ENCODE data around the gene PRKCQ.
A peak's percentile ranks its signal among the peaks of the same experiment; 100 is the strongest.

PRKCQ gene

DNA sequence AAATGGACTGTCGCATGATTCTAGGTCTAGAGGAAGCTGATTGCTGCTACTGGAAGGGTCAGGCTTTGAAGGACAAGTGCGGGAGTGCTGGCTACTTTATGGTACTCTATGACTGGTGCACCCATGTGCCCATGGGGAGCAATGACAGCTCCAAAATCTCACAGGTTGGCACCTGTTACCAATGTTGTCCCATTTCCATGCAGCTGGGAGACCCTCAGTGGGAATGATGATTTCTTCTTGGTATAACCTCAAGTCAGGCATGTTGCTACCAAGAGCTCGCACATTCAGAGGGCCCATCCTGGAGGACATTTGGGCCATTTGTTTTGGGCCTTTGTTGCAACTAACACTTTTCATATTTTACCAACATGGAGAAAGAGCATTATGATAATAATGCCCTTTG, 174.4 kb downstream of the PRKCQ start:
- Histone ChIP-seq H3K4me3 (ENCODE audit: low read length in 2 of 2) (no peak overlapping the region), H3K27ac (ENCODE audit: low read depth in 2 of 2, low read length in 2 of 2) (no peak overlapping the region), H3K36me3 (ENCODE audit: control insufficient read depth in 2 of 2, insufficient read depth in 2 of 2, low read length in 2 of 2) (no peaks in the 10 kb centered on the region), H3K9me3 (ENCODE audit: control insufficient read depth in 2 of 2, low read length in 2 of 2) (no peaks in the 10 kb centered on the region), H3K27me3 (ENCODE audit: control insufficient read depth in 2 of 2, insufficient read depth in 2 of 2, low read length in 2 of 2) (peaks cover 0 to 5% of the 10 kb centered on the region in 2 donors), H3K4me1 (ENCODE audit: control insufficient read depth in 2 of 2, insufficient read depth in 2 of 2, low read length in 2 of 2) (peaks cover 8 to 11% of the 10 kb centered on the region in 2 donors), H3K9ac (ENCODE audit: low read depth in 1 of 2, low read length in 2 of 2) (no peak overlapping the region)

DNA sequence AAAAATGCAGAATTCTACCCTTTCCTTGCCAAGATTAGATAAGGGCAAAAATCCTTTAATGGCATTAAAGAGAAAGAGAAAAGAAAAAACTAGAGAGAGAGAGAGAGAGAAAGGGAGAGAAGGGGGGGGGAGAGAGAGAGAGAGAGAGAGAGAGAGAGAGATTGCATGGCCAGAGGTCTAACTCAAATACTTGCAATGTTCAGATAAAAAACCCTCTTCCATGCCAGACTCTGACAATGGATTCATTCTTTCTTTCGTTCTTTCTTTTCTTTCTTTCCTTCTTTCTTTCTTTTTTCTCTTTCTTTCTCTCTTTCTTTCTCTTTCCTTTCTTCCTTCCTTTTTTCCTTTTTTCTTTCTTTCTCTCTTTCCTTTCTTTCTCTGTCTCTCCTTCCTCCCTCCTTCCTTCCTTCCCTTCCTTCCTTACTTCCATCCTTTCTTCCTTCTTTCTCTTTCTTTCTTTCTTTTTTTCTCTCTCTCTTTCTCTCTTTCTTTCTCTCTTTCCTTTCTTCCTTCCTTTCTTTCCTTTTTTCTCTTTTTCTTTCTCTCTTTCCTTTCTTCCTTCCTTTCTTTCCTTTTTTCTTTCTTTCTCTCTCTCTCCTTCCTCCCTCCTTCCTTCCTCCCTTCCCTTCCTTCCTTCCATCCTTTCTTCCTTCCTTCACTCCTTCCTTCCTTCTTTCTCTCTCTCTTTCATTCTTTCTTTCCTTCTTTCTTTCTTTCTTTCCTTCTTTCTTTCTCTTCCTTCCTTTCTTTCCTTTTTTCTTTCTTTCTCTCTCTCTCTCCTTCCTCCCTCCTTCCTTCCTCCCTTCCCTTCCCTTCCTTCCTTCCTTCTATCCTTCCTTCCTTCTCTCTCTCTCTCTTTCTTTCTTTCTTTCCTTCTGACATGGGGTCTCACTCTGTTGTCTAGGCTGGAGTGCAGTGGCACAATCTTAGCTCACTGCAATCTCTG, 175.7 kb downstream of the PRKCQ start:
- Histone ChIP-seq H3K4me3 (ENCODE audit: low read length in 2 of 2) (no peak overlapping the region), H3K27ac (ENCODE audit: low read depth in 2 of 2, low read length in 2 of 2) (no peak overlapping the region), H3K27me3 (ENCODE audit: control insufficient read depth in 2 of 2, insufficient read depth in 2 of 2, low read length in 2 of 2) (peaks cover 0 to 5% of the 10 kb centered on the region in 2 donors), H3K9ac (ENCODE audit: low read depth in 1 of 2, low read length in 2 of 2) (no peak overlapping the region), H3K4me1 (ENCODE audit: control insufficient read depth in 2 of 2, insufficient read depth in 2 of 2, low read length in 2 of 2) (peaks cover 0 to 8% of the 10 kb centered on the region in 2 donors), H3K9me3 (ENCODE audit: control insufficient read depth in 2 of 2, low read length in 2 of 2) (no peaks in the 10 kb centered on the region), H3K36me3 (ENCODE audit: control insufficient read depth in 2 of 2, insufficient read depth in 2 of 2, low read length in 2 of 2) (no peaks in the 10 kb centered on the region)

DNA sequence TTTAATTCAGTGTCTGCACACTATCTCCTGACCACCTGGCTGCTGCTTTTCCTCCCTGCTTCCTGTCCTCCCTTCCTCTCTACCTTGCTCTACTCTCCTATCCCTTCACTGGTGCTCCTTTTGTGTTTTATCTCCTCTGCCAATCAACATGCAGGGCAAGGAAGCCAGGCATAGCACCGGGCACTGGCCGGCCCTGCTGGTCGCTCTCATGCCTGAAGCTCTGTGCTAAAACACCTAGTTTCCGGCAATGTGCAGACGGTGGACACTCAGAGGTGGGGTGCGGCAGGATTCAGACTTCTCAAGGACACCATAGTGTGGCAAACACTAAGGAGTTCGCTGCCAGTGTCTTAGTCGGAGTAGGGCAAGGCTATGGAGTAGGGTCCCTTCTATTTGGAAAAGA, 177.1 kb downstream of the PRKCQ start:
- Histone ChIP-seq H3K9me3 (ENCODE audit: control insufficient read depth in 2 of 2, low read length in 2 of 2) (no peaks in the 10 kb centered on the region), H3K9ac (ENCODE audit: low read depth in 1 of 2, low read length in 2 of 2) (no peak overlapping the region), H3K4me1 (ENCODE audit: control insufficient read depth in 2 of 2, insufficient read depth in 2 of 2, low read length in 2 of 2) (peaks cover 0 to 8% of the 10 kb centered on the region in 2 donors), H3K36me3 (ENCODE audit: control insufficient read depth in 2 of 2, insufficient read depth in 2 of 2, low read length in 2 of 2) (no peaks in the 10 kb centered on the region), H3K4me3 (ENCODE audit: low read length in 2 of 2) (no peak overlapping the region), H3K27ac (ENCODE audit: low read depth in 2 of 2, low read length in 2 of 2) (no peak overlapping the region), H3K27me3 (ENCODE audit: control insufficient read depth in 2 of 2, insufficient read depth in 2 of 2, low read length in 2 of 2) (peaks cover 0 to 5% of the 10 kb centered on the region in 2 donors)

DNA sequence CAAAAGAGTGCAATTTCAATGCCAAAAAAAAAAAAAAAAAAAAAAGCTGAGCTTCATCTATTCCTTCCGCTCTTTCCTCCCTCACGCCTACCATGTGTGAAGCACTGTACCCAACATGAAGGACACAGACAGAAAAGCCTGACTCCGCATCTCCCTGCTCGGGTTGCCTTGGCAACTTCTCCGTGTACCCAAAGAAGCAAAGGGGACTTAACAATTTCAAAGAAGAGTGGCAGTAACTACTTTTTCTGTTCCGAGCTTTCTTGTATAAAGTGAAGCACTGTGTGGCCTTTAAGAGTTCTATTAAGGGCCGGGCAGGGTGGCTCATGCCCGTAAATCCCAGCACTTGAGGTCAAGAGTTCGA, 177.7 kb downstream of the PRKCQ start:
- no peak overlapping the region for H3K27ac ChIP-seq (ENCODE audit: low read depth in 2 of 2, low read length in 2 of 2)

DNA sequence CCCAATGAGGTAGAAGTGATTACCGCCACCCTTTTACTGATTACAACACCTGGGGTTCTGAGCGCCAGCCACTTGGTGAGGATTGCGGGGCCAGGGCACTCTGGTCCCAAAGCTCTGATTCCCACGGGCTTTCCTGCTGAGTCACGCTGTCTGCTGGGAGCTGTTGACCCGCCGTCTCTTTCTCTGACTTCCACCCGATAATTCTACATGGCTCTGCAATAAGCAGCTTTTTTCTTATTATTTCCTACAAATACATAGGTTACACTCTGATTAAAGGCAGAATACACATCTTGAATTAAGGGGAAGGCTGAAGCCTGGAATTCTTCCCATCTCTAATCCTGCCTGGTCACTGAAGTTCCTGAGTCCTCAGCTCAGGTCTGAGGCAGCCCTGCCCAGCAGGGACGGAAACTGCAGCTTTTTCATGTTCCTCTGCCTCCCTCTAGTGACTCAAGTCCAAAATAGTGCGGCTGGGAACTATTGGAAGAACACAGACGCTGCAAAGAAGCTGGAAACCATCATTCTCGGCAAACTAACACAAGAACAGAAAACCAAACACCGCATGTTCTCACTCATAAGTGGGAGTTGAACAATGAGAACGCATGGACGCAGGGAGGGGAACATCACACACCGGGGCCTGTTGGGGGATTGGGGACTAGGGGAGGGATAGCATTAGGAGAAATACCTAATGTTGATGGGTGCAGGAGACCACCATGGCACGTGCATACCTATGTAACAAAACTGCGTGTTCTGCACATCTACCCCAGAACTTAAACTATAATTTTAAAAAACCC, 178.3 kb downstream of the PRKCQ start:
- H3K4me3 ChIP-seq (ENCODE audit: low read length in 2 of 2), result peak overlapping the region; percentile 64 to 70
- no peaks in the 10 kb centered on the region for H3K9me3 ChIP-seq (ENCODE audit: control insufficient read depth in 2 of 2, low read length in 2 of 2)
- peaks cover 0 to 5% of the 10 kb centered on the region in 2 donors for H3K27me3 ChIP-seq (ENCODE audit: control insufficient read depth in 2 of 2, insufficient read depth in 2 of 2, low read length in 2 of 2)
- peaks cover 0 to 8% of the 10 kb centered on the region in 2 donors for H3K4me1 ChIP-seq (ENCODE audit: control insufficient read depth in 2 of 2, insufficient read depth in 2 of 2, low read length in 2 of 2)
- H3K36me3 ChIP-seq (ENCODE audit: control insufficient read depth in 2 of 2, insufficient read depth in 2 of 2, low read length in 2 of 2), result no peaks in the 10 kb centered on the region
- no peak overlapping the region for H3K27ac ChIP-seq (ENCODE audit: low read depth in 2 of 2, low read length in 2 of 2)
- peak overlapping the region in 1 of 2 donors; percentile 55 for H3K9ac ChIP-seq (ENCODE audit: low read depth in 1 of 2, low read length in 2 of 2)

More for the DNA sequence above, 177.7 kb downstream of the PRKCQ start:
- H3K9me3 ChIP-seq (ENCODE audit: control insufficient read depth in 2 of 2, low read length in 2 of 2), result no peaks in the 10 kb centered on the region
- H3K4me1 ChIP-seq (ENCODE audit: control insufficient read depth in 2 of 2, insufficient read depth in 2 of 2, low read length in 2 of 2), result peaks cover 0 to 8% of the 10 kb centered on the region in 2 donors
- no peak overlapping the region for H3K9ac ChIP-seq (ENCODE audit: low read depth in 1 of 2, low read length in 2 of 2)
- no peaks in the 10 kb centered on the region for H3K36me3 ChIP-seq (ENCODE audit: control insufficient read depth in 2 of 2, insufficient read depth in 2 of 2, low read length in 2 of 2)
- H3K4me3 ChIP-seq (ENCODE audit: low read length in 2 of 2), result no peak overlapping the region
- H3K27me3 ChIP-seq (ENCODE audit: control insufficient read depth in 2 of 2, insufficient read depth in 2 of 2, low read length in 2 of 2), result peaks cover 0 to 5% of the 10 kb centered on the region in 2 donors

DNA sequence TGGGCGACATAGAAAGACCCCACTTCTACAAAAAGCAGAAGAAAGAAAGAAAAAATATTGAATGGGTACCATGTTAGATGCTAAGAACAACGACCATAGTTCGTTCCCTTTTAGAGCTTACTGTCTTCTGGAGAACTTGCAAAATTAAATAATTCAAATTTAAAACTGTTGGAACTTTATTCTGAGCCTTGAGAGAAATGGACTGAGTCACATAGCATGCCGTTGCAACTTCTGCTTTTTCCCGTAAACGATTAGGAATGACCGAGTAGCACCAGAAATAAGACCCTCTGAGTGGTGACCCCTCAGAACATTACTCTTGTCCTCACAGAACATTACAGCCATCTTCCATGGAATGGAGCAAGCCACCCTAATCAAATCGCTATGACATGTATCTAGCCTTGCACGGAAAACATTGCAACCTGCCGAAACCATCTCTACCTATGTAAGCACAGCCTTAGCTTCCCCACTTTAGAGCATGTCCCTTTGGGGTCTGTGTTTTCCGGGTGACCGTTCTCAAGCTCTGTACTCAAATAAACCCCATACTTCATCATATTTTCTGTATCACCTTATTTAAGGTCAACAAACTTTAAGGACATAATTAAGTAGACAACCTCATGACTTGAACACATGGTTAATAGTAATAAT, 179.1 kb downstream of the PRKCQ start:
- H3K36me3 ChIP-seq (ENCODE audit: control insufficient read depth in 2 of 2, insufficient read depth in 2 of 2, low read length in 2 of 2), result no peaks in the 10 kb centered on the region
- H3K9me3 ChIP-seq (ENCODE audit: control insufficient read depth in 2 of 2, low read length in 2 of 2), result no peaks in the 10 kb centered on the region
- H3K4me3 ChIP-seq (ENCODE audit: low read length in 2 of 2), result peak overlapping the region in 1 of 2 donors; percentile 70
- peaks cover 0 to 8% of the 10 kb centered on the region in 2 donors for H3K4me1 ChIP-seq (ENCODE audit: control insufficient read depth in 2 of 2, insufficient read depth in 2 of 2, low read length in 2 of 2)
- H3K9ac ChIP-seq (ENCODE audit: low read depth in 1 of 2, low read length in 2 of 2), result peak overlapping the region in 1 of 2 donors; percentile 55
- no peak overlapping the region for H3K27ac ChIP-seq (ENCODE audit: low read depth in 2 of 2, low read length in 2 of 2)
- peaks cover 0 to 5% of the 10 kb centered on the region in 2 donors for H3K27me3 ChIP-seq (ENCODE audit: control insufficient read depth in 2 of 2, insufficient read depth in 2 of 2, low read length in 2 of 2)

DNA sequence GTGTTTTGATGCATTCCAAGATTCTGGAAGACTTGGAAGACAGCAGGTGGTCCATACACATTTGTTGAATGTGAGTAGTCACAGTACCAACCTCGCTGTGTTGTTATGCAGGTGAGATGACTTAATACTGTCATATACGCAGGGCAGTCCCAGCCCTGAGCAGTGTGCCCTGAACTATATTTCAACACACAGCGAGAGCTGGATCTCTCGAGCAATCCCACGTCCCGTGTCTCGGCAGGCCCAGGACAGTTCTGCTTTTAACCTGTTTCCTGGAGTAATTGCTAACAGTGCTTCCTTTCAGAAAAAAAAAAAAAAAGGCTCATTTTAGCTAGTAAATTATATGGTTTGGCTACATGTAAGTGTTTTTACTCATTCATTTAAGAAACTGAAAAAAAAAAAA, 179.7 kb downstream of the PRKCQ start:
- Histone ChIP-seq H3K4me1 (ENCODE audit: control insufficient read depth in 2 of 2, insufficient read depth in 2 of 2, low read length in 2 of 2) (peaks cover 0 to 8% of the 10 kb centered on the region in 2 donors), H3K9me3 (ENCODE audit: control insufficient read depth in 2 of 2, low read length in 2 of 2) (no peaks in the 10 kb centered on the region), H3K36me3 (ENCODE audit: control insufficient read depth in 2 of 2, insufficient read depth in 2 of 2, low read length in 2 of 2) (no peaks in the 10 kb centered on the region), H3K4me3 (ENCODE audit: low read length in 2 of 2) (no peak overlapping the region), H3K9ac (ENCODE audit: low read depth in 1 of 2, low read length in 2 of 2) (no peak overlapping the region), H3K27ac (ENCODE audit: low read depth in 2 of 2, low read length in 2 of 2) (no peak overlapping the region), H3K27me3 (ENCODE audit: control insufficient read depth in 2 of 2, insufficient read depth in 2 of 2, low read length in 2 of 2) (peaks cover 0 to 3% of the 10 kb centered on the region in 2 donors)

DNA sequence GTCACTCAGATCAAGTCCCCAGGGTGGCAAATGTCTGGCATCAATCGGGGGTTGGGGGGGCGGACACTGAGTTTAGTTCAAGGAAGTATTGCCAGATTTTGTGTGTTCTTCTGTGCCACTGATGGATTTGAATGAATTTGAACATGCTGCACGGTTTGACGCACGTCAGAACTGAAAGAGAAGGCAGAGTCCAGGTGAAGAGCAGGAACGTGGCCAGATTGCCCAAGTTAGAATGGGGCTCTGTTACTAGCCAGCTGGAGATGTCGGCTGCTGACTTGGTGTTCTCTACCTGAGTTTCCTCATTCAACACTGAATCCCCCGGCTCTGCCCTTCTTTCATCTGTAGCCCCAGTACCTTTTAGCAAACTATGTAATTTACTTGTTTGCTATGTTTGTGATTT, 180.2 kb downstream of the PRKCQ start:
- Histone ChIP-seq H3K9ac (ENCODE audit: low read depth in 1 of 2, low read length in 2 of 2) (no peak overlapping the region), H3K9me3 (ENCODE audit: control insufficient read depth in 2 of 2, low read length in 2 of 2) (no peaks in the 10 kb centered on the region), H3K27ac (ENCODE audit: low read depth in 2 of 2, low read length in 2 of 2) (peak overlapping the region in 1 of 2 donors; percentile 38), H3K4me3 (ENCODE audit: low read length in 2 of 2) (no peak overlapping the region), H3K27me3 (ENCODE audit: control insufficient read depth in 2 of 2, insufficient read depth in 2 of 2, low read length in 2 of 2) (peaks cover 0 to 3% of the 10 kb centered on the region in 2 donors), H3K4me1 (ENCODE audit: control insufficient read depth in 2 of 2, insufficient read depth in 2 of 2, low read length in 2 of 2) (peaks cover 0 to 8% of the 10 kb centered on the region in 2 donors), H3K36me3 (ENCODE audit: control insufficient read depth in 2 of 2, insufficient read depth in 2 of 2, low read length in 2 of 2) (no peaks in the 10 kb centered on the region)

DNA sequence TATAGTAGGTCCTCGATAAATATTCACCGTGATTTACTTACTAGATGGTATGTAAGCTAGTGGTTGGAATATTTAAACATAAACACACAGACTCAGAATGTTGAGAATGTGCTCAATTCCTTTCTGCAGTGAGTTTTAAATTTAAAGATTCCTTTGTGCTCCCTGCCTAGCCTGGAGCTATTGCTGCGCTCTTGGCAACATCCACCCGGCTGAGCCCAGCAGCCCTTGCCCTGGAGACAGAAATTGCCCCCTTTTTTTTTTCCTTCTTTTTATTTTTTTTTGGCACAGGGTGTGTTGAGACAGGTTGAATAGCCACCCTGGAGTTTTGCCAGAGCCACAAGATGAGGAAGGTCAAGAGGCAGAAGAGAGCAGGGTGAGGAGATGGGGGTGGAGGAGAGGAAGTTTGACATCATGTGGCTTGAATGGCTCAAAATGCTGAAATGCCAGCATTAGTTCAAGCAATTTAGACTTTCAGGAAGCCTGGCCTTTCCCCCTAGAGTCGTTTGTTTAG, 180.8 kb downstream of the PRKCQ start:
- Histone ChIP-seq H3K4me1 (ENCODE audit: control insufficient read depth in 2 of 2, insufficient read depth in 2 of 2, low read length in 2 of 2) (peaks cover under 1 to 8% of the 10 kb centered on the region in 2 donors), H3K9ac (ENCODE audit: low read depth in 1 of 2, low read length in 2 of 2) (no peak overlapping the region), H3K27ac (ENCODE audit: low read depth in 2 of 2, low read length in 2 of 2) (peak overlapping the region in 1 of 2 donors; percentile 38), H3K27me3 (ENCODE audit: control insufficient read depth in 2 of 2, insufficient read depth in 2 of 2, low read length in 2 of 2) (peaks cover 0 to 3% of the 10 kb centered on the region in 2 donors), H3K4me3 (ENCODE audit: low read length in 2 of 2) (no peak overlapping the region), H3K9me3 (ENCODE audit: control insufficient read depth in 2 of 2, low read length in 2 of 2) (no peaks in the 10 kb centered on the region), H3K36me3 (ENCODE audit: control insufficient read depth in 2 of 2, insufficient read depth in 2 of 2, low read length in 2 of 2) (no peaks in the 10 kb centered on the region)

Data from mucosa of rectum (tissue), 2 donors.